WTC11 (cell line): ENCODE data around the gene KIRREL3. TPM values are rescaled to one million over a fixed set of nuclear protein-coding genes. Genes with fewer than 3 reads are reported as not detected.

ENCODE experiments used
- ATAC-seq: fragments of 200-7000 bp; cut with Tn5 transposase; 2 replicates; pipeline ENCODE4 v1.10.0; 2021; ENCODE audit warnings: mild to moderate bottlenecking, moderate library complexity
- CTCF ChIA-PET: fragments of 300-600 bp; sonication (Branson Sonifier 250); formaldehyde crosslinking; loops from one replicate; lab custom pipeline; 2021; ENCODE audit warnings: antibody characterized with exemption; lab: Charles Lee
- POLR2A ChIA-PET: fragments of 350-600 bp; sonication (Branson Sonifier 250); formaldehyde crosslinking; loops from one replicate; lab custom pipeline; 2021; ENCODE audit warnings: antibody characterized with exemption; lab: Charles Lee
- DNase-seq: peaks from one replicate; pipeline ENCODE4 v3.0.0; 2021; ENCODE audit warnings: low spot score
- H3K27ac Mint-ChIP-seq: 2 replicates; pipeline ENCODE4 v1.8.0; 2021; ENCODE audit warnings: mixed read lengths
- H3K27me3 Mint-ChIP-seq: 2 replicates; pipeline ENCODE4 v1.8.0; 2021; ENCODE audit warnings: low read depth, mild to moderate bottlenecking, moderate library complexity, mixed read lengths
- H3K36me3 Mint-ChIP-seq: 2 replicates; pipeline ENCODE4 v1.8.0; 2021; ENCODE audit warnings: mixed read lengths
- H3K4me1 Mint-ChIP-seq: 2 replicates; pipeline ENCODE4 v1.8.0; 2022; ENCODE audit warnings: mixed read lengths
- H3K4me3 Mint-ChIP-seq: 2 replicates; pipeline ENCODE4 v1.8.0; 2021; ENCODE audit warnings: mild to moderate bottlenecking, moderate library complexity, mixed read lengths
- H3K9me3 Mint-ChIP-seq: 2 replicates; pipeline ENCODE4 v1.8.0; 2021; ENCODE audit warnings: mixed read lengths
- ARID4B ChIP-seq: sonication (generic); formaldehyde crosslinking; IDR thresholded peaks from 2 replicates; pipeline ENCODE4 v1.8.0; 2023; ENCODE audit warnings: missing genetic modification reagents, mild to moderate bottlenecking, borderline replicate concordance
- ATF1 ChIP-seq: sonication (generic); formaldehyde crosslinking; IDR thresholded peaks from 2 replicates; pipeline ENCODE4 v1.8.1; 2023; ENCODE audit warnings: mild to moderate bottlenecking, moderate library complexity, missing genetic modification reagents
- CDX4 ChIP-seq: fragments of 250-450 bp; sonication (Bioruptor Pico); IDR thresholded peaks from 2 replicates; pipeline ENCODE4 v1.9.0; 2021; ENCODE audit warnings: moderate library complexity, mild to moderate bottlenecking, inconsistent platforms, borderline replicate concordance
- CREB1 ChIP-seq: sonication (generic); formaldehyde crosslinking; IDR thresholded peaks from 2 replicates; pipeline ENCODE4 v1.8.0; 2023; ENCODE audit warnings: mild to moderate bottlenecking, missing genetic modification reagents
- ELF4 ChIP-seq: sonication (generic); formaldehyde crosslinking; IDR thresholded peaks from 2 replicates; pipeline ENCODE4 v1.8.1; 2022; ENCODE audit warnings: low read depth, mild to moderate bottlenecking, moderate library complexity, missing genetic modification reagents
- EMX1 ChIP-seq: fragments of 250-450 bp; sonication (Bioruptor Pico); IDR thresholded peaks from 2 replicates; pipeline ENCODE4 v1.8.0; 2021; ENCODE audit warnings: mild to moderate bottlenecking
- ERG ChIP-seq: fragments of 250-450 bp; sonication (Bioruptor Pico); IDR thresholded peaks from 2 replicates; pipeline ENCODE4 v1.8.0; 2021; ENCODE audit warnings: mild to moderate bottlenecking
- HMGXB4 ChIP-seq: sonication (generic); formaldehyde crosslinking; IDR thresholded peaks from 2 replicates; pipeline ENCODE4 v1.8.1; 2023; ENCODE audit warnings: mild to moderate bottlenecking, moderate library complexity, missing genetic modification reagents
- IRF2 ChIP-seq: sonication (generic); formaldehyde crosslinking; IDR thresholded peaks from 2 replicates; pipeline ENCODE4 v1.8.0; 2022; ENCODE audit warnings: low read depth, missing genetic modification reagents, borderline replicate concordance
- MXD4 ChIP-seq: fragments of 250-450 bp; sonication (Bioruptor Pico); IDR thresholded peaks from 2 replicates; pipeline ENCODE4 v1.8.0; 2021; ENCODE audit warnings: mild to moderate bottlenecking, moderate library complexity, borderline replicate concordance
- OVOL2 ChIP-seq: fragments of 250-450 bp; sonication (Bioruptor Pico); IDR thresholded peaks from 2 replicates; pipeline ENCODE4 v1.9.0; 2021; ENCODE audit warnings: mild to moderate bottlenecking, borderline replicate concordance
- RELA ChIP-seq: sonication (generic); formaldehyde crosslinking; IDR thresholded peaks from 2 replicates; pipeline ENCODE4 v1.8.1; 2022; ENCODE audit warnings: missing genetic modification reagents, mild to moderate bottlenecking, borderline replicate concordance
- RORB ChIP-seq: fragments of 250-450 bp; sonication (Bioruptor Pico); IDR thresholded peaks from 2 replicates; pipeline ENCODE4 v1.9.0; 2021; ENCODE audit warnings: mild to moderate bottlenecking
- SP1 ChIP-seq: sonication (generic); formaldehyde crosslinking; conservative IDR thresholded peaks from 2 replicates; pipeline ENCODE4 v1.8.1; 2022; ENCODE audit warnings: missing genetic modification reagents
- TEAD1 ChIP-seq: sonication (generic); formaldehyde crosslinking; IDR thresholded peaks from 2 replicates; pipeline ENCODE4 v1.8.0; 2022; ENCODE audit warnings: mild to moderate bottlenecking, missing genetic modification reagents
- TEAD4 ChIP-seq: sonication (generic); formaldehyde crosslinking; IDR thresholded peaks from 2 replicates; pipeline ENCODE4 v1.8.0; 2022; ENCODE audit warnings: mild to moderate bottlenecking, missing genetic modification reagents
- TP53 ChIP-seq: sonication (generic); formaldehyde crosslinking; IDR thresholded peaks from 2 replicates; pipeline ENCODE4 v1.8.1; 2023; ENCODE audit warnings: mild to moderate bottlenecking, missing genetic modification reagents
- USF2 ChIP-seq: sonication (generic); formaldehyde crosslinking; IDR thresholded peaks from 2 replicates; pipeline ENCODE4 v1.8.1; 2023; ENCODE audit warnings: mild to moderate bottlenecking, missing genetic modification reagents, moderate library complexity
- ZNF219 ChIP-seq: sonication (generic); formaldehyde crosslinking; IDR thresholded peaks from 2 replicates; pipeline ENCODE4 v1.8.0; 2023; ENCODE audit warnings: missing genetic modification reagents, mild to moderate bottlenecking, borderline replicate concordance
- ZNF423 ChIP-seq: fragments of 250-450 bp; sonication (Bioruptor Pico); IDR thresholded peaks from 2 replicates; pipeline ENCODE4 v2.1.2; 2022; ENCODE audit warnings: mild to moderate bottlenecking, moderate library complexity
- ZSCAN18 ChIP-seq: fragments of 250-450 bp; sonication (Bioruptor Pico); IDR thresholded peaks from 2 replicates; pipeline ENCODE4 v2.1.2; 2022; ENCODE audit warnings: mild to moderate bottlenecking, moderate library complexity
- total RNA-seq: library from RNA; stranded (reverse); gene quantifications from 3 replicates; pipeline ENCODE4 v1.2.3, GENCODE V29; 2021

The KIRREL3 gene
- total RNA-seq, 1 experiment from 2014 or later, result 0.59 TPM

GRCh38 chr11:126467046-126467370 lies 533.6 kb downstream of the KIRREL3 start:
- Mint-ChIP-seq H3K9me3 (peaks cover 4% of the 10 kb centered on the region), H3K27me3 (no peaks in the 10 kb centered on the region), H3K4me3 (no peak overlapping the region), H3K36me3 (no peaks in the 10 kb centered on the region), H3K27ac (no peak overlapping the region), H3K4me1 (peaks cover 14% of the 10 kb centered on the region)
- DNase-seq (no peak), ATAC-seq (no peak)
- ChIA-PET CTCF (interaction anchor here (6.5 kb wide), 1 partner anchor 13 kb away, joined by 59 read pairs; no protein-coding TSS in a partner anchor), POLR2A (no interaction called here)
- no peak for TF ChIP-seq RELA (CRISPR knock-in tag)
- no peak for TF ChIP-seq ZNF423 (CRISPR knock-in tag)
- TF ChIP-seq RORB (CRISPR knock-in tag), result no peak
- TF ChIP-seq ATF1 (CRISPR knock-in tag), result no peak
- no peak for TF ChIP-seq OVOL2 (CRISPR knock-in tag)
- no peak for TF ChIP-seq ZSCAN18 (CRISPR knock-in tag)
- no peak for TF ChIP-seq ERG
- no peak for TF ChIP-seq TEAD4
- no peak for TF ChIP-seq EMX1 (CRISPR knock-in tag)

GRCh38 chr11:126466236-126467045 lies 534.1 kb downstream of the KIRREL3 start:
- H3K27ac Mint-ChIP-seq, result no peak overlapping the region
- peaks cover 14% of the 10 kb centered on the region for H3K4me1 Mint-ChIP-seq
- no peaks in the 10 kb centered on the region for H3K27me3 Mint-ChIP-seq
- TF ChIP-seq SP1 (CRISPR knock-in tag), result no peak
- no peak for TF ChIP-seq ARID4B (CRISPR knock-in tag)
- TF ChIP-seq CREB1, result no peak
- no peak for TF ChIP-seq RELA (CRISPR knock-in tag)
- no peak for TF ChIP-seq TEAD1
- TF ChIP-seq CDX4, result no peak
- TF ChIP-seq HMGXB4 (CRISPR knock-in tag), result no peak
- no peak for TF ChIP-seq ELF4 (CRISPR knock-in tag)
- no peak for TF ChIP-seq USF2 (CRISPR knock-in tag)
- TF ChIP-seq IRF2, result no peak
- TF ChIP-seq TP53 (CRISPR knock-in tag), result no peak
- TF ChIP-seq ZNF219, result no peak
- no peak for TF ChIP-seq MXD4 (CRISPR knock-in tag)
- POLR2A ChIA-PET, result no interaction called here
- DNase-seq (no peak), ATAC-seq (no peak)
- peaks cover 4% of the 10 kb centered on the region for H3K9me3 Mint-ChIP-seq
- no peak overlapping the region for H3K4me3 Mint-ChIP-seq
- H3K36me3 Mint-ChIP-seq, result no peaks in the 10 kb centered on the region
- CTCF ChIA-PET, result interaction anchor here (0.8 to 6.5 kb wide), 2 partner anchors 14 to 156 kb away, joined by 3 to 59 read pairs; no protein-coding TSS in a partner anchor
